ENCODE data around the gene XXYLT1. TPM values are rescaled to one million over a fixed set of nuclear protein-coding genes. Genes with fewer than 3 reads are reported as not detected.

XXYLT1 gene
- total RNA-seq, 1 donor from 2014 or later = 14.5 TPM

DNA sequence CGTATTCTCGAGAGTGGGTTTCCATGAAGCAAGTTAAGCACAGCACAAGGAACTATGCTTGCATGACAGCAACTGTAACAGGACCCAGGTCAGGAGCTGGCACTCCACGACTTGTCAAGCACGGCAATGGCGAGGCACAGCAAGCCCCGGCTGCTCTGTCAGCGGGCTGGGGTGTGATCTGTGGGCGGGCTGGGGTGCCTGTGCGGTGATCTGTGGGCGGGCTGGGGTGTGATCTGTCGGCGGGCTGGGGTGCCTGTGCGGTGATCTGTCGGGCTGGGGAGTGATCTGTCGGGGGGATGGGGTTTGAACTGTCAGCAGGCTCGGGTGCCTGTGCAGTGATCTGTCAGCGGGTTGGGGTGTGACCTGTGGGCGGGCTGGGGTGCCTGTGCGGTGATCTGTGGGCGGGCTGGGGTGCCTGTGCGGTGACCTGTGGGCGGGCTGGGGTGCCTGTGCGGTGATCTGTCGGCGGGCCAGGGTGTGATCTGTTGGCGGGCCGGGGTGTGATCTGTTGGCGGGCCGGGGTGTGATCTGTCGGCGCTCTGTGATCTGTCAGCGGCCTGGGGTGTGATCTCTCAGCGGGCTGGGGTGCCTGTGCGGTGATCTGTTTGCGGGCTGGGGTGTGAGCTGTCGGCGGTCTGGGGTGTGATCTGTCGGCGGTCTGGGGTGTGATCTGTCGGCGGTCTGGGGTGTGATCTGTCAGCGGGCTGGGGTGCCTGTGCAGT is 205.7 kb downstream of the XXYLT1 start:
- Histone ChIP-seq H3K4me1 (no peaks in the 10 kb centered on the region), H3K27me3 (no peaks in the 10 kb centered on the region), H3K27ac (no peak overlapping the region), H3K4me3 (no peak overlapping the region), H3K36me3 (no peaks in the 10 kb centered on the region), H3K9me3 (no peaks in the 10 kb centered on the region)
- TF ChIP-seq, protein P1, sequence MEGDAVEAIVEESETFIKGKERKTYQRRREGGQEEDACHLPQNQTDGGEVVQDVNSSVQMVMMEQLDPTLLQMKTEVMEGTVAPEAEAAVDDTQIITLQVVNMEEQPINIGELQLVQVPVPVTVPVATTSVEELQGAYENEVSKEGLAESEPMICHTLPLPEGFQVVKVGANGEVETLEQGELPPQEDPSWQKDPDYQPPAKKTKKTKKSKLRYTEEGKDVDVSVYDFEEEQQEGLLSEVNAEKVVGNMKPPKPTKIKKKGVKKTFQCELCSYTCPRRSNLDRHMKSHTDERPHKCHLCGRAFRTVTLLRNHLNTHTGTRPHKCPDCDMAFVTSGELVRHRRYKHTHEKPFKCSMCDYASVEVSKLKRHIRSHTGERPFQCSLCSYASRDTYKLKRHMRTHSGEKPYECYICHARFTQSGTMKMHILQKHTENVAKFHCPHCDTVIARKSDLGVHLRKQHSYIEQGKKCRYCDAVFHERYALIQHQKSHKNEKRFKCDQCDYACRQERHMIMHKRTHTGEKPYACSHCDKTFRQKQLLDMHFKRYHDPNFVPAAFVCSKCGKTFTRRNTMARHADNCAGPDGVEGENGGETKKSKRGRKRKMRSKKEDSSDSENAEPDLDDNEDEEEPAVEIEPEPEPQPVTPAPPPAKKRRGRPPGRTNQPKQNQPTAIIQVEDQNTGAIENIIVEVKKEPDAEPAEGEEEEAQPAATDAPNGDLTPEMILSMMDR (IDR thresholded peaks at IDR 0.05) = no peak
- TF ChIP-seq POLR2AphosphoS5 (IDR thresholded peaks at IDR 0.05; ENCODE audit: insufficient read depth in 1 of 2, low read depth in 1 of 2) = no peak
- no peak for TF ChIP-seq POLR2A (IDR thresholded peaks at IDR 0.05)
- DNase-seq (ENCODE audit: extremely low spot score in 2 of 2) = no peak
- intact Hi-C loops (cut with DNase I) = no loop called here

- H3K4me3 ChIP-seq = no peak overlapping the region
- no peaks in the 10 kb centered on the region for H3K4me1 ChIP-seq
- no peaks in the 10 kb centered on the region for H3K27me3 ChIP-seq
- H3K9me3 ChIP-seq = no peaks in the 10 kb centered on the region
- DNase-seq (ENCODE audit: extremely low spot score in 2 of 2) = no peak
- no peak overlapping the region for H3K27ac ChIP-seq
- H3K36me3 ChIP-seq = no peaks in the 10 kb centered on the region
- intact Hi-C loops (cut with DNase I) = no loop called here
- no peak for TF ChIP-seq POLR2AphosphoS5 (IDR thresholded peaks at IDR 0.05; ENCODE audit: insufficient read depth in 1 of 2, low read depth in 1 of 2)
- no peak for TF ChIP-seq POLR2A (IDR thresholded peaks at IDR 0.05)
- TF ChIP-seq, protein P1 (IDR thresholded peaks at IDR 0.05) = no peak
Observed at GRCh38 chr3:195064300-195064931, 206.5 kb downstream of the XXYLT1 start.

DNA sequence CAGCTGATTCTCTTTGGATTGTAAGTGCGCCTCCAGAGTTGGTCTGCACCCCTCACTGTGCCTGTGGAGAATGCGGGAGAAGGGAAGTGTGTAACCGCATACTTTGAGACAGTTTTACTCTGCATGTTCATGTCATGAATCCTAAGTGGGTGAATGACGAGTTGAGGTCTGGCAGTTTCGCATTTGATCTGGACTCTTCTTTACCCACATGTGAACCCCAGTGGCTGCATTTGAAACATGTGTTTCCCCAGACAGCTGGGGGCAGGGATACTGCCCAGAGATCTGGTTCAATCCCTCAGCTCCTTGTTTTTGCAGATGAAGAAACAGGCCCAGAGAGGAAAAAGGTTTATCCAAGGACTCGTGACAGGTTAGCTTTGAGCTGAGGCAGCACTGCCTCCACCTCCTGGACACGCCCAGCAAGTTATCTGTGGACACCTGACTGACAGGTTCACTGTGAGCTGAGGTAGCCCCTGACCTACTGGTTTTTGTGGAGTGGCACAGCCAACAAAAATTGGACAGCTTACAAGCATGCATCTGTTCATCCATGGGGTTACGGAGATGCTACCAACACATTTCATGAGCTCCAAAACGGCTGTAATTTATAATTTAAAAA is 207.3 kb downstream of the XXYLT1 start:
- intact Hi-C loops (cut with DNase I) = no loop called here
- H3K27ac ChIP-seq = no peak overlapping the region
- no peak for TF ChIP-seq POLR2A (IDR thresholded peaks at IDR 0.05)
- no peaks in the 10 kb centered on the region for H3K27me3 ChIP-seq
- no peaks in the 10 kb centered on the region for H3K4me1 ChIP-seq
- H3K9me3 ChIP-seq = no peaks in the 10 kb centered on the region
- no peak for DNase-seq (ENCODE audit: extremely low spot score in 2 of 2)
- H3K36me3 ChIP-seq = no peaks in the 10 kb centered on the region
- H3K4me3 ChIP-seq = no peak overlapping the region

DNA sequence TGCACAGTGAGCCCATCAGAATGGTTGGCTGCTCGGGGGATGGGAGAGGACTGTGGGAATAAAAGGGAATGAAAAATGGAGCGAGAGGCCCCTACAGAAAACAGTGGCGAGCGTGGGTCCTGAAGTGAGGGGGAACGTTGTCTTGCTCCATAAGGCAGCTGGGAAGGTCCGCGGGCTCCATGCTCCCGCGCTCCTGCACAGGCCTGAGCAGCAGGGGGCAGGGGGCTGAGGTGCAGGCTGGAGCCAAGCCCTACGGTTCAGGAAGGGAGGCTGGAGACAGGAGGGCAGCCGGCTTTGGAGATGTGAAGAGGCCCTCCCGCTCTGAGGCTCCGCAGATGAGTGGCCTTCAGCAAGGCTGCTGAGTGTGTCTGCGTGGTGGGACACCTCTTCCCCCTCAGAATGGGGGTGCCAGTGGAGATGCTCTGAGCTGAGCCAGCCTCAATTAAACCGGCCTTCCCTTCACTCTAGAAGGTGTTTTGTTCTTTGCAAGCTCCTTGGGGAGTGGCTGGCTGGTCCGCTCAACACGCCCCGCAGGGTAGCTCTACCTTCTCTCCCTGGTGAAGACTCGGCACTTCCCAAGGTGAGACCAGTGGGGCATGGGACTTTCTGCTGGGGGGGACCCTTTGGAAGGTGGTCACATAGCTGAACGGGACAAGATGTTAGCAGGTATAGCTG is 208.0 kb downstream of the XXYLT1 start:
- H3K36me3 ChIP-seq = no peaks in the 10 kb centered on the region
- H3K9me3 ChIP-seq = no peaks in the 10 kb centered on the region
- no peak overlapping the region for H3K4me3 ChIP-seq
- TF ChIP-seq POLR2AphosphoS5 (IDR thresholded peaks at IDR 0.05; ENCODE audit: insufficient read depth in 1 of 2, low read depth in 1 of 2) (no peak), POLR2A (IDR thresholded peaks at IDR 0.05) (no peak)
- TF ChIP-seq, protein P1 (IDR thresholded peaks at IDR 0.05) = no peak
- no peak overlapping the region for H3K27ac ChIP-seq
- no peaks in the 10 kb centered on the region for H3K27me3 ChIP-seq
- DNase-seq (ENCODE audit: extremely low spot score in 2 of 2) = no peak
- intact Hi-C loops (cut with DNase I) = no loop called here
- no peaks in the 10 kb centered on the region for H3K4me1 ChIP-seq

DNA sequence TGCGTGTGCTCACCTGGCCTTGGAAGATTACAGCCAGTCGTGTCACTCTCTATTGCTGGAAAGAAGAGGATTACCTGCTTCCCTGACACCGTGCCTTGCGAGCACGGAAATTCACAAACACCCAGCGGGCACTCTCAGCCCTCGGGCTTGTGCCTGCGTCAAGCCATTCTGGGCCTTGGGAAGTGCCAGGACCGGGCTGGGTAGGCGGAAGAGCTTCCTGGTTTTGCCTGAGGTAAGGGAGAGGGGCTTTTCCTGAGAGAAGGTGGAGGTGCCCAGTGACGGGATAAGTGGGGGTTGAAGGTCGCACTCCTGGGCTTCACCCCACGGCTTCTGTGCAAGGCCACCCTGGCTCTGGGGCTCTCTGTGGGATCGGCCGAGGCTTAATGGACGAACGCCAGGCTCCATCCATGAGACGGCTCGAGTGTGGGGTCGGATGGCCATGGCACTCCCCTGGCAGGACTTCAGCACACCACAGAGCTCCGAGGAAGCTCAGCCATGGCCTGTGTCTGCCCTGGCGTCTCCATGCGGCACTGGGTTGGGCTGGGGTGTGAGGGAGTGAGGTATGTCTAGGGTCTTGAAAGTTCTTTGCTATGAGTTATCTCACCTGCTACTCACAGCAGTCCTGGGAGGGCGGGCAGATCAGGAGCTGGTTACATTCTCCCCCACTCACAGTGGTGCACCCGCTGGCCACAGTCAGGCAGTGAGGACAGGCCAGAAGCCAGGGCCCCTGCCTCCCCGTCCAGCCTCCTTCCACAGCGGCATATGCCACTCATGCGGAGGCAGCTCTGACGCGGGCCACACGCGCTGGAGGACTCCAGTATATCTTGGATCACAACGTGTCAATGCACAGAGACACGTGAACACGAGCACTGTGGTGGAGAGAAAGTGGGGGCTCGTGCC is 209.0 kb downstream of the XXYLT1 start:
- intact Hi-C loops (cut with DNase I) = no loop called here
- Histone ChIP-seq H3K4me1 (no peaks in the 10 kb centered on the region), H3K27ac (no peak overlapping the region), H3K4me3 (no peak overlapping the region), H3K9me3 (no peaks in the 10 kb centered on the region), H3K36me3 (no peaks in the 10 kb centered on the region), H3K27me3 (no peaks in the 10 kb centered on the region)
- no peak for DNase-seq (ENCODE audit: extremely low spot score in 2 of 2)
- TF ChIP-seq POLR2A (IDR thresholded peaks at IDR 0.05) (no peak), POLR2AphosphoS5 (IDR thresholded peaks at IDR 0.05; ENCODE audit: insufficient read depth in 1 of 2, low read depth in 1 of 2) (no peak)
- TF ChIP-seq, protein P1 (IDR thresholded peaks at IDR 0.05) = no peak

Measured in vagina (tissue), 2 donors.